DND-41 (cell line): Measurements from ENCODE around the gene CER1.

Experiments
- ATAC-seq: fragments of 200-7000 bp; cut with Tn5 transposase; 3 replicates; pipeline ENCODE4 v1.9.1; 2021; ENCODE audit warnings: low read depth; ENCODE audit not compliant: insufficient read depth
- DNase-seq: peaks from one replicate; pipeline ENCODE4 v3.0.0-alpha.2; 2020
- H2AFZ ChIP-seq: 2 replicates; pipeline ENCODE4 v1.6.0; 2012; ENCODE audit warnings: low read depth, low read length
- H3K27ac ChIP-seq: 2 replicates; pipeline ENCODE4 v1.5.1; 2012; ENCODE audit warnings: low read length, inconsistent platforms
- H3K27me3 ChIP-seq: fragments of 200-600 bp; sonication (generic); 2 replicates; pipeline ENCODE4 v1.6.0; 2012; ENCODE audit warnings: low read length, mild to moderate bottlenecking, inconsistent platforms; ENCODE audit not compliant: insufficient read depth, poor library complexity
- H3K36me3 ChIP-seq: 2 replicates; pipeline ENCODE4 v1.5.1; 2012; ENCODE audit warnings: low read length, inconsistent platforms; ENCODE audit not compliant: insufficient read depth
- H3K4me1 ChIP-seq: 2 replicates; pipeline ENCODE4 v1.5.1; 2012; ENCODE audit warnings: mild to moderate bottlenecking, low read length; ENCODE audit not compliant: insufficient read depth
- H3K4me2 ChIP-seq: 2 replicates; pipeline ENCODE4 v1.6.0; 2012; ENCODE audit warnings: mild to moderate bottlenecking, moderate library complexity, low read length, inconsistent platforms; ENCODE audit not compliant: insufficient read depth
- H3K4me3 ChIP-seq, 2 experiments: fragments of 200-600 bp in 1 of 2; shearing (Covaris generic) in 1 of 2; 2 replicates each; pipeline ENCODE4 v1.5.1; 2012 to 2016; ENCODE audit warnings: inconsistent platforms in 2 of 2, low read length in 2 of 2, mild to moderate bottlenecking in 2 of 2, low read depth in 1 of 2, moderate library complexity in 1 of 2
- H3K79me2 ChIP-seq: 2 replicates; pipeline ENCODE4 v1.6.0; 2012; ENCODE audit warnings: low read length, inconsistent platforms; ENCODE audit not compliant: insufficient read depth
- H3K9ac ChIP-seq: 2 replicates; pipeline ENCODE4 v1.6.0; 2012; ENCODE audit warnings: low read depth, mild to moderate bottlenecking, inconsistent platforms, low read length, moderate library complexity
- H3K9me3 ChIP-seq: 2 replicates; pipeline ENCODE4 v1.5.1; 2012; ENCODE audit warnings: low read length, moderate library complexity, mild to moderate bottlenecking, inconsistent platforms; ENCODE audit not compliant: insufficient read depth, severe bottlenecking
- H4K20me1 ChIP-seq: 2 replicates; pipeline ENCODE4 v1.6.0; 2012; ENCODE audit warnings: low read length; ENCODE audit not compliant: insufficient read depth
- EZH2 ChIP-seq: IDR thresholded peaks from 3 replicates; pipeline ENCODE4 v1.6.1; 2012; ENCODE audit warnings: borderline replicate concordance, low read depth, mild to moderate bottlenecking, moderate library complexity, low read length, inconsistent platforms; ENCODE audit not compliant: severe bottlenecking
- TF ChIP-seq, protein P1 (sequence below): IDR thresholded peaks from 2 replicates; pipeline ENCODE4 v1.5.1; 2012; ENCODE audit warnings: borderline replicate concordance, low read length, moderate library complexity, mild to moderate bottlenecking; ENCODE audit not compliant: poor library complexity, severe bottlenecking; ENCODE audit errors: extremely low read depth

Gene CER1

DNA sequence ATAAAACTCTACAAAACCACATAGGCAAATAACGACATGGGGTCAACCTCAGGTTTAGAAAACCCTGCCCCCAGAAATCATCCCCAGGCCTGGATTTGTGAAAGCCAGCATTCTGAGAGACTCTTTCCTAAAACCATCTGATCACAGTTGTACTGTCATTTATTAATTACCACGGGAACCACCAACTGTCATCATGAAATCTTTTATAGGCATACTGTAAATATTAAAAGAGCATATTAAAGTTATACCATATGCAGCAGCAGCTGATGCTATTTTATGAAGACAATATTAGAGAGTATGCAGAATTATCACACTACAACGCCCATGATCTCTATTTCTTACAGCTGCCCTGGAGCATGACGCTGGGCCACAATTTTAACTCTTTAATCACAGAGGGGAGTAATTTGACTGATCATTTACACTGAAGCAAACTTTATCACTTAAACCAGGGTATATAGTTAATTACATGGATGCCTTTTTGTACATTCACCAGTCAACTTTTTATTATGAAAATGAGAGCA is 20.3 kb downstream of the CER1 start:
- no peak overlapping the region for H3K27ac ChIP-seq
- no peaks in the 10 kb centered on the region for H3K79me2 ChIP-seq
- DNase-seq (no peak), ATAC-seq (no peak)
- no peaks in the 10 kb centered on the region for H4K20me1 ChIP-seq
- no peak for TF ChIP-seq EZH2
- TF ChIP-seq, protein P1, sequence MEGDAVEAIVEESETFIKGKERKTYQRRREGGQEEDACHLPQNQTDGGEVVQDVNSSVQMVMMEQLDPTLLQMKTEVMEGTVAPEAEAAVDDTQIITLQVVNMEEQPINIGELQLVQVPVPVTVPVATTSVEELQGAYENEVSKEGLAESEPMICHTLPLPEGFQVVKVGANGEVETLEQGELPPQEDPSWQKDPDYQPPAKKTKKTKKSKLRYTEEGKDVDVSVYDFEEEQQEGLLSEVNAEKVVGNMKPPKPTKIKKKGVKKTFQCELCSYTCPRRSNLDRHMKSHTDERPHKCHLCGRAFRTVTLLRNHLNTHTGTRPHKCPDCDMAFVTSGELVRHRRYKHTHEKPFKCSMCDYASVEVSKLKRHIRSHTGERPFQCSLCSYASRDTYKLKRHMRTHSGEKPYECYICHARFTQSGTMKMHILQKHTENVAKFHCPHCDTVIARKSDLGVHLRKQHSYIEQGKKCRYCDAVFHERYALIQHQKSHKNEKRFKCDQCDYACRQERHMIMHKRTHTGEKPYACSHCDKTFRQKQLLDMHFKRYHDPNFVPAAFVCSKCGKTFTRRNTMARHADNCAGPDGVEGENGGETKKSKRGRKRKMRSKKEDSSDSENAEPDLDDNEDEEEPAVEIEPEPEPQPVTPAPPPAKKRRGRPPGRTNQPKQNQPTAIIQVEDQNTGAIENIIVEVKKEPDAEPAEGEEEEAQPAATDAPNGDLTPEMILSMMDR, result no peak
- H3K4me1 ChIP-seq, result no peaks in the 10 kb centered on the region
- no peaks in the 10 kb centered on the region for H3K9me3 ChIP-seq
- H2AFZ ChIP-seq, result no peak overlapping the region
- no peak overlapping the region for H3K9ac ChIP-seq
- H3K36me3 ChIP-seq, result no peaks in the 10 kb centered on the region
- H3K27me3 ChIP-seq, result no peaks in the 10 kb centered on the region
- no peak overlapping the region for H3K4me2 ChIP-seq
- no peak overlapping the region for H3K4me3 ChIP-seq

DNA sequence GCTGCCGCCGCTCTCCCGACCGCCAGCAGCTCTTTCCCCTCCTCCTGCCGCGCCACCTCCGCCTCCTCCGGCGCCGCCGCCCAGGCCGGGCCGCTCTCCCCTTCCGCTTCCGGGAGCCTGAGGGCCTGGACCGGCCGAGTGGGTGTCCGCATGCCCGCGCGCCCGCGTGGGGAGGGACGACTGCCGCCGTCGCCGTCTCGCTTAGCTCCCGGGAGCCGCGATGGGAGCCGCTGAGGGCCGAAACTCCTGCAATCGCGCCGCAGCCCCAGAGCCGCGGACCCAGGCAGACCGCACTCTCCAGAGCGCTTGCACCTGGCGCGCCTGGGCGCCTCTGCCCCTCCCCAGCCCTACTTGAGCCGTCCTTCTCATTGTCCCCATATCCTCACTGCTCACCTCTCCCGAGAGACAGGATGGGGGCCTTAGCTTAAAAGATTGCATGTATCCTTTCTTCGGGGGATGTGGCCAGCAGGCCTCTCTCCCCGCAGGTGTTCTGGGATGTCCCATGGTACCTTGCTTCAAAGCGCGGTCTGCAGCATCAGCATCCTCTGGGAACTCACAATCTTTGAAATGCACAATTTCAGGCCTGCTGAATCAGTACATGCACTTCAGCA is 29.2 kb downstream of the CER1 start, which contains the start of gene ZDHHC21:
Gene ZDHHC21 (minus strand): TSS at position 182 of the 611 bp plus-strand sequence. CDS start 19,092 bp downstream, outside the sequence.
- peak within 1 kb of the TSS; percentile 88 for H2AFZ ChIP-seq
- peak; percentile 81 for ATAC-seq
- no peak for TF ChIP-seq EZH2
- TF ChIP-seq, protein P1, result no peak

DNA sequence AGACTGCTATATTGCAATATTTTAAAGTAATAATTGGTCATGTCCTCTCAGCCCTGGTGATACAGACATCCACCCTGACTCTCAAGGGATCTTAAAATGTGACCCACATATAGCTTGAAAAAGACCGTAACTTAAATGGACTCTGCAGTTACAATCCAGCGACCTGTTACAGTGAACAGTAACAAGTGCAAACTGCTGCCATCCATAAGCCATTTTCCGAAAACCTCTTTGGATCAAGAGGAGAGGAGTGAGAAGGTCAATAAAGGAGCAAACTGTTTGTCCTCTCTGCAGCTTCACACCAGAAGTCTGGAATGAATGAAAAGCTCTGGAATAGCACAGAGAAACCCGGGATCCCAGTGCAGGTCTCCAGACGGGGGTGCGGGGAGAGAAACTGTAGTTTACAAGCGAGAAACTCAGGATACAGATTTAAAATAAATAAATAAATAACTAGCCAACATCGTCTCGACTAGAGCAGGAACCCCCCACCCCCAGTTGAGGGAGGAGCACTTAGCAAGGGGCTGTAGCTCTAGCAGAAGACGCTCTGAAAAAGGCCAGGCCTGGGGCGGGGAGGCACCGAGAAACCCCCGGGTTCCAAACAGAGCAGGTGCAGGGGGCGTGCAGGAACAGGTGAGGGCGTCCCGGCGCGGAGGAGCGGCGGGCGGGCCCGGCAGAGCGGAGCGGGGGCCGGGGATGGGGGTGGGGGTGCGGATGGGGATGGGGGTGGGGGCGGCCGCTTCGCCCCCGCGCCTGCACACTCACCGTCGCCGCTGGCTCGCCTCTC is 29.9 kb downstream of the CER1 start:
- Histone ChIP-seq H3K4me1 (peaks cover 16% of the 10 kb centered on the region), H3K9me3 (no peaks in the 10 kb centered on the region), H3K27me3 (no peaks in the 10 kb centered on the region), H3K4me2 (peak overlapping the region; percentile 69), H3K4me3 (peak overlapping the region; percentile 22 to 67; a peak in 3 of 4 replicates), H3K9ac (peak overlapping the region; percentile 67), H2AFZ (peak overlapping the region; percentile 88), H3K79me2 (peaks cover 3% of the 10 kb centered on the region), H3K27ac (0 out of 2 replicates have a peak overlapping the region, but pooled peaks have one; percentile 39), H3K36me3 (no peaks in the 10 kb centered on the region), H4K20me1 (no peaks in the 10 kb centered on the region)
- TF ChIP-seq, protein P1, result no peak
- TF ChIP-seq EZH2, result no peak
- DNase-seq (peak; percentile 36), ATAC-seq (peak; percentile 63)

More for the DNA sequence above, 29.2 kb downstream of the CER1 start, which contains the start of gene ZDHHC21:
- Histone ChIP-seq H3K9ac (peak within 1 kb of the TSS; percentile 67), H3K9me3 (no peaks in the 10 kb centered on the region), H3K4me2 (peak within 1 kb of the TSS; percentile 69), H3K27ac (0 out of 2 replicates have a peak within 1 kb of the TSS, but pooled peaks have one; percentile 39), H3K27me3 (no peaks in the 10 kb centered on the region), H3K36me3 (no peaks in the 10 kb centered on the region), H3K79me2 (peaks cover 3% of the 10 kb centered on the region), H3K4me3 (peak within 1 kb of the TSS; percentile 22 to 67; a peak in 3 of 4 replicates), H4K20me1 (no peaks in the 10 kb centered on the region), H3K4me1 (peaks cover 16% of the 10 kb centered on the region)
- peak; percentile 62 for DNase-seq
